Esophagus squamous epithelium (tissue), 5 donors: ENCODE data around the gene SIRT5. TPM values are rescaled to one million over a fixed set of nuclear protein-coding genes. Genes with fewer than 3 reads are reported as not detected.

Source experiments
- DNase-seq: peaks from one replicate; lab custom pipeline; 2025; lab: John Stamatoyannopoulos, UW
- H3K27ac ChIP-seq, 4 donors: fragments of 200-600 bp; sonication (generic); one replicate each; pipeline ENCODE4 v1.5.1; 2016 to 2019; ENCODE audit warnings: mild to moderate bottlenecking in 1 of 4
- H3K27me3 ChIP-seq, 4 donors: fragments of 200-600 bp; sonication (generic); 1 replicate in 3 of 4; 2 replicates in 1 of 4; pipeline versions ENCODE4 v1.5.1 to v1.6.0; 2017 to 2021; ENCODE audit warnings: antibody characterized with exemption in 1 of 4
- H3K36me3 ChIP-seq, 3 donors: fragments of 200-600 bp; sonication (generic); one replicate each; pipeline ENCODE4 v1.5.1; 2016 to 2019
- H3K4me1 ChIP-seq, 3 donors: fragments of 200-600 bp; sonication (generic); one replicate each; pipeline ENCODE4 v1.5.1; 2017 to 2019
- H3K4me3 ChIP-seq, 4 donors: fragments of 200-600 bp; sonication (generic); 1 replicate in 3 of 4; 2 replicates in 1 of 4; pipeline ENCODE4 v1.5.1; 2016 to 2019; ENCODE audit warnings: mild to moderate bottlenecking in 2 of 4, moderate library complexity in 1 of 4
- H3K9me3 ChIP-seq, 3 donors: fragments of 200-600 bp; sonication (generic); one replicate each; pipeline ENCODE4 v1.5.1; 2016 to 2019
- CTCF ChIP-seq, 6 experiments: fragments of 450-650 bp in 4 of 6; fragments of 200-600 bp in 2 of 6; sonication (generic) in 2 of 6; IDR thresholded peaks; one replicate each; pipeline ENCODE4 v1.5.1; 2016 to 2019; ENCODE audit warnings: antibody characterized with exemption in 6 of 6, mild to moderate bottlenecking in 4 of 6, moderate library complexity in 4 of 6
- POLR2A ChIP-seq, 4 donors: fragments of 450-650 bp; IDR thresholded peaks; one replicate each; pipeline ENCODE4 v1.6.1; 2017; ENCODE audit warnings: antibody characterized with exemption in 4 of 4, mild to moderate bottlenecking in 4 of 4, moderate library complexity in 3 of 4
- WGBS, 2 donors: methylation state at CpG; one replicate each; pipeline ENCODE4 v1.1.5; 2018; 5-methylcytosine and 5-hydroxymethylcytosine counted together
- intact Hi-C: fragments of 100-400 bp; cut with DNase I; formaldehyde crosslinking; loops from one replicate; pipeline ENCODE4 v1.15.0; 2022
- total RNA-seq, 4 donors: library from RNA; depleted of rRNA; stranded (reverse); fragments of >200 nt; gene quantifications; one replicate each; pipeline ENCODE4 v1.1.0, GENCODE V29; 2016
- donor health status: DM: yes; HTN: yes; CAD: no.

Gene SIRT5
- total RNA-seq, 4 donors from 2014 or later, result 4.1 to 10.7 (median 5.6) TPM

- Histone ChIP-seq H3K27ac (peak overlapping the region in 2 of 4 donors; percentile 37 to 59), H3K4me1 (peaks cover 0 to 17% (median 8%) of the 10 kb centered on the region in 3 donors), H3K9me3 (no peaks in the 10 kb centered on the region), H3K27me3 (peaks cover 0 to under 1% (median 0%) of the 10 kb centered on the region in 4 donors), H3K4me3 (no peak overlapping the region), H3K36me3 (no peaks in the 10 kb centered on the region)
- 33 to 34% methylated on average over 3 of the region's 3 CpGs for WGBS, 2 donors
- intact Hi-C loops, result no loop called here
- no peak for DNase-seq
- TF ChIP-seq POLR2A (IDR thresholded peaks at IDR 0.05), result no peak
- no peak for TF ChIP-seq CTCF (IDR thresholded peaks at IDR 0.05)
These were observed 15.2 kb upstream of the SIRT5 start for GRCh38 chr6:13559251-13559650.

DNA sequence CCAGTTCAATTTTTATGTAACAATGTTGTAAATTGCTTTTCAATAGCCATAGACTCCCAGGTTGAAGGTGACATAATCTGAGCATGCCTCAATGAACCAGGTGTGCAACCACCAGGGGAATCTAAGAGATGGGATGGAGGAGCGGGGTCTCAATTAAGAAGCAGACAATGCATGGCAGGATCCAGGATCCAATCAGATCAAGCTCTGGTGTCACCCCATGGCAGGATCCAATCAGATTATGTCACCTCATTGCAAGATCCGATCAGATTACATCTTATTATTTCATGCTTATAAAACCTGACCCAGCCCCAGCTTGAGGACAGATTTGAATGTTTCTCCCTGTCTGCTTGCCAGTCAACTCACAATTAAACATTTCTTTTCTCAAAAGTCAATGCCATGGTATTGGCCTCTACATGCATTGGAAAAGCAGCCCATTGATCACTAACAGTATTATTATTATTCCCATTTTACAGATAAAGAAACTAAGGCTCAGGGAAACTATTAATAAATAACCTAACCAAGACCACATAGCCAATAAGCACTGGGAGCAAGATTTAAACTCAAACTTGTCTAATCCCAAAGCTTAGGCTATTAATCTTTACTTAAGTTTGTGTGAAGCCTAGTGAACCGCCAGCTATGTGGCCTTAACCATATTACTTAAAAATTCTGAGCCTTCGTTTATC, 14.3 kb upstream of the SIRT5 start:
- Histone ChIP-seq H3K36me3 (no peaks in the 10 kb centered on the region), H3K9me3 (no peaks in the 10 kb centered on the region), H3K27ac (no peak overlapping the region), H3K4me3 (no peak overlapping the region), H3K4me1 (peaks cover 0 to 17% (median 3%) of the 10 kb centered on the region in 3 donors), H3K27me3 (peaks cover 0 to 5% (median 0%) of the 10 kb centered on the region in 4 donors)
- WGBS, 2 donors, result 82 to 92% methylated on average over 4 of the region's 4 CpGs
- no peak for DNase-seq
- intact Hi-C loops, result no loop called here
- no peak for TF ChIP-seq POLR2A (IDR thresholded peaks at IDR 0.05)
- TF ChIP-seq CTCF (IDR thresholded peaks at IDR 0.05), result no peak

DNA sequence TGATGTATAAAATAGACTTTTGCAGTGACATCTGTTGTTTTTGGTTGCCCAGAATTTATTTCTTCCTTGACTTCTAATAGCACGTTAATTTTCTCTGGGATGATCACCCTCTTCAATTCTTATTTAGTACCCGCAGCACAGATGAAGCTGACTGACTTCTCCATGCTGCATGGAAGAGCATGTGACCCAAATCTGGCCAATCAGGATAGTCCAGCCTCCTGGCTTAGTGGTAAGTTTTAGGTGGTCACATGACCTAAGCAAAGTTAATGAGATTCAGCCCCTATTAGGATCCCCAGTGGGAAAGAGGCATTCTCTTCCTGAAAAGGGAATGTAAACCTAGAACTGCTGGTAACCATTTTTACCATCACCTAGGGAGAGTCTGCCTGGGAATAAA, 13.8 kb upstream of the SIRT5 start:
- Histone ChIP-seq H3K9me3 (no peaks in the 10 kb centered on the region), H3K4me1 (peaks cover 0 to 12% (median 2%) of the 10 kb centered on the region in 3 donors), H3K27me3 (peaks cover 0 to 5% (median 0%) of the 10 kb centered on the region in 4 donors), H3K36me3 (no peaks in the 10 kb centered on the region), H3K27ac (no peak overlapping the region), H3K4me3 (no peak overlapping the region)
- intact Hi-C loops, result no loop called here
- DNase-seq, result no peak
- TF ChIP-seq CTCF (IDR thresholded peaks at IDR 0.05) (no peak), POLR2A (IDR thresholded peaks at IDR 0.05) (no peak)
- 85 to 100% methylated on average over 2 of the region's 2 CpGs for WGBS, 2 donors

GRCh38 chr6:13561624-13562267, 12.7 kb upstream of the SIRT5 start:
- DNase-seq, result no peak
- WGBS, 2 donors, result 75 to 78% methylated on average over 10 of the region's 10 CpGs
- peak overlapping the region in 1 of 4 donors; percentile 6 for H3K27ac ChIP-seq
- intact Hi-C loops, result no loop called here
- no peak overlapping the region for H3K4me3 ChIP-seq
- TF ChIP-seq CTCF (IDR thresholded peaks at IDR 0.05), result no peak
- TF ChIP-seq POLR2A (IDR thresholded peaks at IDR 0.05), result no peak
- no peaks in the 10 kb centered on the region for H3K36me3 ChIP-seq
- peaks cover 0 to 5% (median 0%) of the 10 kb centered on the region in 4 donors for H3K27me3 ChIP-seq
- no peaks in the 10 kb centered on the region for H3K9me3 ChIP-seq
- H3K4me1 ChIP-seq, result peaks cover 0 to 9% (median 0%) of the 10 kb centered on the region in 3 donors

GRCh38 chr6:13563009-13563408, 11.4 kb upstream of the SIRT5 start:
- TF ChIP-seq POLR2A (IDR thresholded peaks at IDR 0.05), result no peak
- H3K27me3 ChIP-seq, result peaks cover 0 to 5% (median 0%) of the 10 kb centered on the region in 4 donors
- no peak overlapping the region for H3K27ac ChIP-seq
- no peak overlapping the region for H3K4me3 ChIP-seq
- peaks cover 0 to 9% (median 0%) of the 10 kb centered on the region in 3 donors for H3K4me1 ChIP-seq
- no peaks in the 10 kb centered on the region for H3K36me3 ChIP-seq
- intact Hi-C loops, result no loop called here
- DNase-seq, result no peak
- no peaks in the 10 kb centered on the region for H3K9me3 ChIP-seq
- WGBS, 2 donors, result 75 to 95% methylated on average over 1 of the region's 1 CpG
